ENCODE results near the gene AICDA.
"Not testable (repeated sequence)": the region's sequence is repeated elsewhere in the genome, so short reads cannot be mapped to it uniquely, and the experiment has no call there.

The AICDA gene

DNA sequence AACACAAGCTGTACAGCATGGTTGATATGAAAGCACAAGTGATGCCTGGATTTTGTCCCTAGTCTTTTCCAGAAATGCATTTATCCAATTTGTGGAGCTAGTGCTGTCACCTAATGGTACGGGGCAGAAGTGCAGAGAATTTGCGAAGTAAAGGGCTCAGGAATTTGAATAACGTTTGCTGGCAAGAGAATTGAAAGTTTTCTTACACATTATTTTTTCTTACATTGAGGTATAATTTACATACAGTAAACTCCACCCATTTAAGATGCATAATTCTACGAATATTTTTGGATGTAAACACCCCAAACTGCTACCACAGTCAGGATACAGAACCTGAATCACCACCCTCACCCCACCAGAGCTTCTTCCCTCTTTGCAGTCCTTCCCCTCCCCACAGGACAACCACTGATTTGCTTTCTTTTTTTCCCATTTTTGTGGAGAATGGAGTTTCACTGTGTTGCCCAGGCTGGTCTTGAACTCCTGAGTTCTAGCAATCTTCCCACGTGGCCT, 3.5 kb downstream of the AICDA start:
- DNase-seq (ENCODE audit: low spot score): no peak

GRCh38 chr12:8606890-8607289, 5.8 kb downstream of the AICDA start:
- no peak for DNase-seq (ENCODE audit: low spot score)

GRCh38 chr12:8605057-8605456, 7.6 kb downstream of the AICDA start:
- no peak for DNase-seq (ENCODE audit: low spot score)

GRCh38 chr12:8603856-8604255, 8.8 kb downstream of the AICDA start:
- no peak for DNase-seq (ENCODE audit: low spot score)

- DNase-seq (ENCODE audit: low spot score): no peak
Observed at GRCh38 chr12:8603286-8603685, 9.4 kb downstream of the AICDA start.

DNA sequence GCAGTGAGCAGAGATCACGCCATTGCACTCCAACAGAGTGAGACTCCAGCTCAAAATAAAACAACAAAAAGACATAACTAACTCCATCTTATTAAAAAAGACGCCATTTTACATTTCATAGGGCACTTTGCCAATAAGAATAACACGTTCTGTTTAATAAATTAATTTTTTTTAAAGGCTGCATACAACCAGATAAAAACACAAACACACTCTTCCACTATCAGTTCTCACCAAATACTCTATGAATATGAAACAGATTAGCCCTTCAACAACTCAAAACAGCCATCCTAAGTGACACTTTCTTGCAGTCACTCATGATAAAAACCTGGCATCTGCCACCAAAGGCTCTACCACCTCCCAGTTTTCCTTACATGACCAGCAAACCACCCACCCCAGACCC, 16.1 kb downstream of the AICDA start:
- no peak for DNase-seq (ENCODE audit: low spot score)

- no peak for DNase-seq (ENCODE audit: low spot score)
Observed at GRCh38 chr12:8594072-8594471, 18.6 kb downstream of the AICDA start.

DNA sequence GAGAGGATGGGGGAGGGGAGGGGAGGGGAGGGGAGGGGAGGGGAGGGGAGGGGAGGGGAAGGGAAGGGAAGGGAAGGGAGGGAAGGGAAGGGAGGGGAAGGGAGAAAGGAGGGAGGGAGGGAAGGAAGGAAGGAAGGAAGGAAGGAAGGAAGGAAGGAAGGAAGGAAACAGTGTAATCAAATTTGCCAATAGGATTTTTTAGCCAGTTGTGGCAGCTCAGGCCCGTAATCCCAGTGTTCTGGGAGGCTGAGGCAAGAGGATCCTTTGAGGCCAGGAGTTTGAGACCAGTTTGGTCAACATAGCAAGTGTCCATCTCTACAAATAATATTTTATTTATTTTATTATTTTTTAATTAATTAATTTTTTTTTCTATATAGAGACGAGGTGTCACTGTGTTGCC, 19.4 kb downstream of the AICDA start:
- DNase-seq (ENCODE audit: low spot score): no peak

- no peak for DNase-seq (ENCODE audit: low spot score)
Observed at GRCh38 chr12:8590842-8591545, 21.7 kb downstream of the AICDA start.

GRCh38 chr12:8589679-8590078, 23.0 kb downstream of the AICDA start:
- no peak for DNase-seq (ENCODE audit: low spot score)

DNA sequence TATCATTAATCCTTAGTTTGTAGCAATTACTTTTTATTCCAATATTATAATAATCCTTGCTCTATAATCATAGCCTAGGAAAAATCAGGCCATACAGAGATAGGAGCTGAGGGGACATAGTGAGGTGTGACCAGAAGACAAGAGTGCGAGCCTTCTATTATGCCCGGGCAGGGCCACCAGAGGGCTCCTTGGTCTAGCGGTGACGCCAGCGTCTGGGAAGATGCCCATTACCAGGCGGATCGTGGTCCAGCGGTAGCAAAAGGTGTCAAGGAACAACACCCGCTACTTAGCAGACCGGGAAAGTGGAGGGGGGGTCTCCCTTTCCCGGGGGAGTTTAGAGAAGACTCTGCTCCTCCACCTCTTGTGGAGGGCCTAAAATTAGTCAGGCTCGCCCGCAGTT, 28.2 kb downstream of the AICDA start:
- not testable (repeated sequence) for DNase-seq (ENCODE audit: low spot score)

DNA sequence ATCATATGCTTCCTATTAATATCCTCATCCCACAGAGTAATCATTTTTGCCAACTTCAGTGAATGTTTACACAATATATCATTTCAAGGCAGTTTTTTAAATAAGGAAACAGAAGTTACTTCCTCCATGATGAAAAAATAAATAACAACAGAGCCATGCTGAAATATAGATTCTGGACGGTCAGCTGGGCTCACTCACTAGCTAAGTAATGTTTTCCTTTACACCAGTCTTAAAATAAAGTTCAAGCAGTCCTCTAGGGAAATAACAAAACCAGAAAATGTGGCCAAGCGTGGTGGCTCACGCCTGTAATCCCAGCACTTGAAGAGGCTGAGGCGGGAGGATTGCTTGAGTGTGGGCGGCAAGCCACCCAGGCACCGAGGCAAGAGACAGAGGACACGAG, 28.7 kb downstream of the AICDA start:
- DNase-seq (ENCODE audit: low spot score): no peak

- DNase-seq (ENCODE audit: low spot score): no peak
Observed at GRCh38 chr12:8581098-8581784, 31.4 kb downstream of the AICDA start.

DNA sequence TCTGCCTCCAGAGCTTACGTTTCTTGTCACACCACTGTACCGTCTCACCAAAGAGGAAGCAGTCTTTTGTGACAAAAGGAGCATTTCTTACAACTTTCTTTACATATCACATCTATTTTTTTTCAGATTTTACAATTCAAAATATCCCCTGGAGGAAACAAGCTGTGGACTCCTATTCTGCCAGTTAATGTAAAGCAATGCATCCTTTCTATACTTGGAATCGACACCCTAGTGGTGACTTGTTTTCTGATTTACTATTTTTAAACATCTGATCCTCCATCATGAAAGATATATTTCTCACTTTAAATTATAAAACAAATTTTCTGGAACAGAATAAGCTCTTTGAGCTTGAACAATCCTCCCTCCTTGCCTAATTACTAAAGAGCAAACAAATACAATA, 34.8 kb downstream of the AICDA start:
- no peak for DNase-seq (ENCODE audit: low spot score)

- no peak for DNase-seq (ENCODE audit: low spot score)
Observed at GRCh38 chr12:8572507-8572906, 40.2 kb downstream of the AICDA start.

- DNase-seq (ENCODE audit: low spot score): no peak
Observed at GRCh38 chr12:8566525-8566924, 46.1 kb downstream of the AICDA start.

DNA sequence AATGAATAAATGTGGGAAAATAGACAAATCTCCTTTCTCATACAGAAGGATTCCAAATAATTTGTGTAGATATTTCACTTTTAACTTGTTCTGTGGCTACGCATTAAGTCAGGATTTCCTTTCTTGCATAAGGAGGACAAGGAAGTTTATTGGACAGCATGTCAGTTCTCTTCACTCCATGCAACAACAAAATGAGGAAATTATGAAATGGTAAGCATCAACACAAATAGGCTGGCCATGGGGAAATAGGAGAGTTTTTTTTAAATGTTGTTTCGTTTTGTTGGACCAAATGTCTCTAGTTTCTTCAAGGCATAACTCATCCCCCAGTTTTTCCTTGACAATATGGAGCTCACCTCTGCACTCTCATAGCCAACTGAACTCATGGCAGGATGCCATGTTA, 46.6 kb downstream of the AICDA start:
- not testable (repeated sequence) for DNase-seq (ENCODE audit: low spot score)

- no peak for DNase-seq (ENCODE audit: low spot score)
Observed at GRCh38 chr12:8564656-8565055, 48.0 kb downstream of the AICDA start.

GRCh38 chr12:8563356-8563755, 49.3 kb downstream of the AICDA start:
- DNase-seq (ENCODE audit: low spot score): no peak

- no peak for DNase-seq (ENCODE audit: low spot score)
Observed at GRCh38 chr12:8562310-8562709, 50.3 kb downstream of the AICDA start.

DNA sequence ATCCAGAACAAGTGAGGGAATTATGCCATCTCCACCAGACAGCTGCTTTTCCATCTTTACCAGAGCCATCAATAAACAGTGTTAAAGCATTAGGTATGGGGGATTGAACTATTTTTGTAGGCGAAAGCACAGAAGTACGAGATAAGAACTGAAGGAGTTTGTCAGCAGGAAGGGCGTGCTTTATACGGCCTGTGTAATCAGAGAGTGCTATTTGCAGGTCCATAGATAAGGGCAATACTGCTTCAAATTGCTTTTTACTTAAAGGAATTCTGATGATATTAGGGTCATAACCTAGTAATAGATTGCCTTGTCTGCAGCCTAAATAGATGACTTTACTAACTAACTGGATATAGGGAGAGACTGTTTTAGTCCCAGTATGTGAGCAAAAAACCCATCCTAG, 51.6 kb downstream of the AICDA start:
- DNase-seq (ENCODE audit: low spot score): no peak

- DNase-seq (ENCODE audit: low spot score): no peak
Observed at GRCh38 chr12:8559676-8560075, 53.0 kb downstream of the AICDA start.

GRCh38 chr12:8556531-8557097, 56.0 kb downstream of the AICDA start:
- DNase-seq (ENCODE audit: low spot score): no peak
